HG03060 (cell line): ENCODE measurements around the gene RCHY1.
"Not testable (repeated sequence)": the region's sequence is repeated elsewhere in the genome, so short reads cannot be mapped to it uniquely, and the experiment has no call there.

Experiments used
- ATAC-seq: cut with Tn5 transposase; IDR thresholded peaks from one replicate; pipeline ENCODE4 v1.9.1; 2021; ENCODE audit warnings: low read depth, moderate number of reproducible peaks; ENCODE audit not compliant: unreplicated experiment

Gene RCHY1

DNA sequence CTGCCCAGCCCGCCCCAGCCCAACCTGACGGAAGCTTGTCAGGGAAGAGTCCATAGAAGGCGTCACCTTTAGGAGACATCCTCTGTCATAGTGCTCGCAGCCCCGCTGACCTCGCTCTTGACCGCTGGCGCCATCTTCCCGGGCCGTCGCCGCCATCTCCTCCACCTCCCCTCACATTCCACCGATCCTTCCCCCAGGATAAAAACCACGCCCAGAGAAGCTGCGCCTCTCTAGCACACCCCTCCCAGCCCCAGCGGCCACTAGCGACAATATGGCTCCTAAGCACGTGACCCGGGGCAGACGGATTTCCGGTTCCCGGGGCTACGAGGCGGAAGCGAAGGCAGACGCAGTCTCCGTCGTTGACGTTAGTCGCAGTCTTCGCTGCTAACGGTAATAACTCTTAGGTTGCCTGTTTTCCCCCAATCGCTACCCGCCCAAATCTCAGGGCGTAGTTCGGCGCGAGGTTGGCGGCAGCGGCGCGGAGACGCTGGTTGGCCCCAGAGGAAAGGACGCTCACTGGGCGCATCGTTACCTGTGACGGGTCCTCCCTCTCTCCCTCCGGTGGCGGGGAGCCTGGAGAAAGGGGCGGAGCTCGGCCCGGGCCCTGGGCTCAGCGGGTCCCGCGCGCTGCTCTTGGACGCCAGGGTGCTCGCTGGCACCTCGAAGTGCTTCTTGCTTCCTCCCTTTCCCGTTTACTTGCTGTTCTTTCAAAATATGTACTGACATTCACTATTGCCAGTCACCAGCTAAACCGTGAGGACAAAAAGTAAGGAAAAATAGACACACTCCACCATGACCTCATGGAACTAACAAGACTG is at the start of gene RCHY1, which contains the start of gene THAP6:
TSS of gene RCHY1 (minus strand) at position 273 of the 818 bp plus-strand sequence. CDS start at position 156, 117 bp downstream.
TSS of gene THAP6 (plus strand) at position 343 of the 818 bp plus-strand sequence. CDS start 980 bp downstream, outside the sequence.
- ATAC-seq: peak; percentile 93

DNA sequence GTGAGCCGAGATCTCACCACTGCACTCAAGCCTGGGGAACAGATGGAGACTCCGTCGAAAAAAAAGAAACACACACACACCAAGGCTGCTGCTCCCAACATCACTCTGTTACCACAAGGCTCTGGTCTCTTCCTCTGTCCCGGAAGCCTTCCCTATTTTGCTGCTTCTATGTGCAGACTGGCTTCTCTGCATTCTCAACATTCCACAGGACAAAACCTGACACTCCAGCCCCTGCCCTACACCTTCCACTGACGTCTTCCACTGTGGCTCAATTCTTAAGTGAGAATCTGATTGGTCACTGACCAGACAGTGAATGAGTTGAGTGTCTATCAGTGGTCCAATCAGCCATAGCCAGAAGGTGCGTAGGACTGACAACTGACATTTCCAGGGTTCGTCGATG is 47.6 kb upstream of the RCHY1 start:
- no peak for ATAC-seq

DNA sequence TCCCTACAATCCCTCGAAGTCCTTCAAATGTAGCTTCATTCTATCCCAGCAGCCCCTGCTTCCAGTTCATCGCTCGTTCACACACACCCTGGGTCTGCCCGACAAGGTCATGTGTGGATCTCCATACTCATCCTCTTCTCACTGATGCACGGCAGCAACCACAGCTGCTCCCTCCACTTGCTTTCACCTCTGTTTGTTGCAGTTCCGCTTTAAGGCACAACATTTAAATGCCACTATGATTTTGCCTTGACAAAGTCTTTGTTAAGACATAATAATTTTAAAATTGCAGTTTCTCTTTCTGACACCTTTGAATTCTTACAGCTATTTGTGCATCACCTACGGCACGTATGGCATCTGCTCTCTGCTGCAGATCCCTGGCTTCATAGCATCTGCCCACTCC is 43.5 kb upstream of the RCHY1 start:
- ATAC-seq: no peak

DNA sequence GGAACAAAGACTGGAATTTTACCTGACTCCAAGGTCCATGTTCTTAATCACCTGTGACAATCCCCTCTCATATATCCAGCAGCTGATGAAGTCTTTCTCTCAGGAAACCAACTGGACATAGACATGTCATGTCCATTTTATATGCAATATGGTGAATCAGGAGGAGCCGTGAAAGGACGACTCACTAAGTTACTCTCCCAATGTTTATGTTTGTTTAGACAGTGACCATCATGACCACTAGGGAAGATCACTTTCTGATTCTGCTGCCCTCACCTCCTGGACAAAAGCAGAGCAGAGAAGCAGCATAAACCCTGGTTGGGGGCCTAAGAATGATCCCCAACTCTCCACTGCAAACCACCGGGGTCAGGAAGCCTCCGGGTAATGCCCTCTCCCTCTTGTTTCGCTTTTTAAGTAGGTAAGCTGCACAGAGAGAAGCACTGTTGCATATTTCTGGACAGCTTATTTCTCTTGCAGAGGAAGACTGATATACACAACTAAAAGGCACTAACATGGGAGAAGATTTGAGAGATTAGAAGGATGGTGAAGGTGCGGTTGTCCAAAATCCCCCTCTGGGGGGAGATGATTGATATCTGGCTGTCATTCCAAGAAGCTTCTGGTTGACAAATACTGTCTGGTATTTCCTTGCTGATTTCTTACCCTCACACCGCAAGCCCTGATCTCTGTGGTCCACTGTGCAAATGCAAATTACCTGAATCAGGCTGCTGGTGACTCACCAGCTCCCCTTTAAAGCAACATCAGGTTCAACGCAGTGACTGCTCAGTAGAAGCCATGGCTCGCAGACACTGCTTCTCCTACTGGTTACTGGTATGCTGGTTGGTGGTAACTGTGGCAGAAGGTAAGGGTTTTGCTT is 41.3 kb upstream of the RCHY1 start, which contains the start of gene ODAPH:
TSS of gene ODAPH (plus strand) at position 773 of the 871 bp plus-strand sequence. CDS start at position 790, 17 bp downstream.
- ATAC-seq: peak; percentile 98

DNA sequence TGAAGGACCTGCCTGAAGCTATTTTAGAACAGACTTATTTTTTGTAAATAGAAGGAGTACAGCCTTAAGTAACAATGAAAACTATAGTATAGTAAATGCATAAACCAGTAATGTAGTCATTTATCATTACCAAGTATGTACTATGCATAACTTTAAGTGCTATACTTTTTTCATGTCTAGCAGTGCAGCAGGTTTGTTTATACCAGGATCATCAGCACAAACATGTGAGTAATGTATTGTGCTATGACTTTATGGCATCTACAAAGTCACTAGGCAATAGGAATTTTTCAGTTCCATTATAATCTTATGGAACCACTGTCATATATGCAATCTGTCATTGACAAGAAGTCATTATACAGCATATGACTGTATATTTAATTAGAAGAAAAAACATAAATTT is 38.2 kb upstream of the RCHY1 start:
- ATAC-seq: no peak

DNA sequence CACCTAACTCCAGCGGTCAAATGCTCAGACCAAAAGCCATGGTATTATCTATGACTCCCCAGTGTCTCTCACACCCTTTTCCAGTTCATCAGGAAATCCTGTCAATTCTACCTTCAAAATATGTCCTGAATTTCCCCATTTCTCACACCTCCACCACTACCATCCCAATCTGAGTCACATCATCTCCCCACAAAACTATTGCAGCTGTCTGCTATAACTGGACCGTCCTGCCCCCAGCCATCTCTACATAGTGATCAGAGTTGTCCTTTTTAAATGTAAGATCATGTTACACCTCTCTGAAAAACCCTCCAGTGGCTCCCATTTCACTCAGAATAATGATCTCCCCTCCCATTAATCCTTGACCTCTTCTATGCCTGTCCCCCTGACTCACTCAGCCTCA is 34.8 kb upstream of the RCHY1 start:
- ATAC-seq: no peak

DNA sequence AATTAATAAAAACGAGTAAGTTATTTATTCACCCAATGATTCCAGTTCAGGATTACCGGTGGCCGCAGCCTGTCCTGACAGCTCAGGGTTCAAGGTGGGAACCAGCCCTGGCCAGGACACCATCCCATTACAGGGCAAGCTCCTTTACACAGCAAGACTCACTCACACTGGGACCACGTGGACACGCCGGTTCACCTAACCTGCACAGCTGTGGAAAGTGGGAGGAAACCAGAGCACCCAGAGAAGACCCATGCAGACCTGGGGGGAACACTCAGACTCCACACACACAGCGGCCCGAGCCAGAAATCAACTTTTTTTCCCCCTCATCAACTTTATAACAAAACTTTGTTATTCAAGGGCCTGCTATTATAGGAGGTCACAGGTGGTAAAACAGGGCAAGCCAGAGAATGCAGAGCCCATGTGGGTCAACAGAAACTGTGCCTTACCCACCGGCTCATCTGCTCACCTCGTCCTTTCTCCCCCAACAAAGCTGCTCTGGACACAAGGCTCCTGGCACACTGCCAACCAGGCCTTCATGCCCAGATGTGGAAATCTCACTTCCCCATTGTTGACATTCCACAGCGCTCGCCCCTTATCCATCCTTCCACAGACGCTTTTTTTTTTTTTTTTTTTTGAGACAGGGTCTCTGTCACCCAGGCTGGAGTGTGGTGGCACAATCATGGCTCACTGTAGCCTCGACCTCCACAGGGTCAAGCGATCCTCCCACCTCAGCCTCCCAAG is 33.6 kb upstream of the RCHY1 start:
- no peak for ATAC-seq

DNA sequence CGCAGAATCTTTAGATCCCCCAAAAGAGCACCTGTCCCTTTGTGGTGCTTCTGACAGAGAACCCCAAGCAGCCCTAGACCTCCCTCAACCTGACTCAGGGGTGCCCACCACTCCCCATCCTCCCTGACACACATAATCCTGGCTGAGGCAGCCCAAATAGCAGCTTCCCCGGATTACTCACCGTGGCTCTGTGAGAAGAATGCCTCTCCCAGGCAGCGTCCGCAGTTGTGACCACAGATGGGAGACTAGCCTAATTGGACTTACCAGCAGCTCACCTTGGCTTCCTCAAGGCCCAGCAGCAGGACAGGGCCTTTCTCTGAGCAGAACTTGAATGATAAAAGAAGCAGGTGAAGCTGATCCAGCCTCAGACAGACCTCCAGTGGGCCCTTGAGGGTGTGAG is 31.3 kb upstream of the RCHY1 start:
- no peak for ATAC-seq

DNA sequence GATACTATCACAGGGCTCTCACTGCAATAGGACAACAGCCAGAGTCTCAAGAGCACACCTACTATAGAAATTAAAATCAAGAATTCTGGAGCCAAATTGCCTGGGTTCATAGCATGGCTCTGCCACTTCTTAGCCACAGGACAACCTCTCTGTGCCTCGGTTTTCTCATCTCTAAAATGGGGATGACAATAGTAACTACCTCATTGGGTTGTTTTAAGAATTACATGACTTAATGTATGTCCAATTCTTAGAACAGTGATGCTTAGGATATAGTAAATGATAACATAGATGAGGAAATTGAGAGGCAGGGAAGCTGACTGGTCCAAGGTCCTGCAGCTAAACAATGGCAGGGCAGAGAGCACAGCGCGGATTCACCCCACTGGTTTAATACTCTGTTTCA is 30.7 kb upstream of the RCHY1 start:
- no peak for ATAC-seq

DNA sequence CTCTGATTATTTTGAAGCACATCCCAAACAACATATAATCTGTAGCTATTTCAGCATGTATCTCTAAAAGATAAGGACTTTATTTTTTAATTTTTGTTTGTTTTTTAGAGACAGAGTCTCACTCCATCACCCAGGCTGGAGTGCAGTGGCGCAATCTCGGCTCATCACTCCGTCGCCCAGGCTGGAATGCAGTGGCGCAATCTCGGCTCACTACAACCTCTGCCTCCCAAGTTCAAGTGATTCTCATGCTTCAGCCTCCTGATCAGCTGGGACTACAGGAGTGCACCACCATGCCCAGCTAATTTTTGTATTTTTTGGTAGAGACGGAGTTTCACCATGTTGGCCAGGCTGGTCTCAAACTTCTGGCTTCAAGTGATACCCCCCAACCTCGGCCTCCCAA is 30.0 kb upstream of the RCHY1 start:
- ATAC-seq: not testable (repeated sequence)

DNA sequence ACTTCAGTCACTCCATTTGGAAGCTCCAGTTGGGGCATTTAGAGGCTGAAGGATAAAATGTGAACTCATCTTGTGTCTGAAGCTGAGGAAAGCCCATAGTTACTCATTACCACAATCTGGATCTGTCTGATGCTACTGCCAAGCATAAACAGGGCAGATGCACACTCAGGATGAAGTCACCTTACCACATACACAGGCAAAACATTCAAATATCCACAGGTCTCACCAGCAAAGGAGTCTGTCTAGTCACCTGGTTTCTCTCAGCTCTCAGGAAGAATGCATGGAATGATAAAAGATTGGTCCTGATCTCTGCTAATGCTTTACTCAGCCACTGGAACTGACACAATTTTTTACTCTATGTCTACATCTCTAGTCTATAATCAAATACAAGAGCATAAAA is 28.6 kb upstream of the RCHY1 start:
- ATAC-seq: no peak

DNA sequence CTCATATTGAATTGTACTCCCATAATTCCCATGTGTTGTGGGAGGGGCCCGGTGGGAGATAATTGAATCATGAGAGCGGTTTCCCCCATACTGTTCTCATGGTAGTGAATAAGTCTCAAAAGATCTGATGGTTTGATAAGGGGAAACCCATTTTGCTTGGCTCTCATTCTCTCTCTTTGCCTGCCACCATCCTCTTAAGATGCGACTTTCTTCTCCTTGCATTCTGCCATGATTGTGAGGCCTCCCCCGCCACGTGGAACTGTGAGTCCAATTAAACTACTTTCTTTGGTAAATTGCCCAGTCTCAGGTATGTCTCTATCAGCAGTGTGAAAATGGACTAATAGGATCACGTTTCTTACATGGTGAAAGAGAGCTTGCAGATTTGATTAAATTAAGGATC is 23.1 kb upstream of the RCHY1 start:
- ATAC-seq: not testable (repeated sequence)

DNA sequence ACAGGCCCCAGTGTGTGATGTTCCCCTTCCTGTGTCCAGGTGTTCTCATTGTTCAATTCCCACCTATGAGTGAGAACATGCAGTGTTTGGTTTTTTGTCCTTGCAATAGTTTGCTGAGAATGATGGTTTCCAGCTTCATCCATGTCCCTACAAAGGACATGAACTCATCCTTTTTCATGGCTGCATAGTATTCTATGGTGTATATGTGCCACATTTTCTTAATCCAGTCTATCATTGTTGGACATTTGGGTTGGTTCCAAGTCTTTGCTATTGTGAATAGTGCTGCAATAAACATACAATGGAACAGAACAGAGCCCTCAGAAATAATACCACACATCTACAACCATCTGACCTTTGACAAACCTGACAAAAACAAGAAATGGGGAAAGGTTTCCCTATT is 19.7 kb upstream of the RCHY1 start:
- ATAC-seq: not testable (repeated sequence)

DNA sequence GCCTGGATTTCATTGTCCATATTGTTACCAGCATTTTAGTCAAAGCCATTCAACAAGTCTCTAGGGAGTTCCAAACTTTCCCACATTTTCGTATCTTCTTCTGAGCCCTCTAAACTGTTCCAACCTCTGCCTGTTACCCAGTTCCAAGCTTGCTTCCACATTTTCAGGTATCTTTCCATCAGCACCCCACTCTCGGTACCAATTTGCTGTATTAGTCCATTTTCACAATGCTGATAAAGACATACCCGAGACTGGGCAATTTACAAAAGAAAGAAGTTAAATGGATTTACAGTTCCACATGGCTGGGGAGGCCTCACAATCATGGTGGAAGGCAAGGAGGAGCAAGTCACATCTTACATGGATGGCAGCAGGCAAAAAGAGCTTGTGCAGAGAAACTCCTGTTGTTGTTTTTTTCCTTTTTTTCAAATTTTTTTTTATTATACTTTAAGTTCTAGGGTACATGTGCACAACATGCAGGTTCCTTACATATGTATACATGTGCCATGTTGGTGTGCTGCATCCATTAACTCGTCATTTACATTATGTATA is 19.2 kb upstream of the RCHY1 start:
- ATAC-seq: not testable (repeated sequence)

DNA sequence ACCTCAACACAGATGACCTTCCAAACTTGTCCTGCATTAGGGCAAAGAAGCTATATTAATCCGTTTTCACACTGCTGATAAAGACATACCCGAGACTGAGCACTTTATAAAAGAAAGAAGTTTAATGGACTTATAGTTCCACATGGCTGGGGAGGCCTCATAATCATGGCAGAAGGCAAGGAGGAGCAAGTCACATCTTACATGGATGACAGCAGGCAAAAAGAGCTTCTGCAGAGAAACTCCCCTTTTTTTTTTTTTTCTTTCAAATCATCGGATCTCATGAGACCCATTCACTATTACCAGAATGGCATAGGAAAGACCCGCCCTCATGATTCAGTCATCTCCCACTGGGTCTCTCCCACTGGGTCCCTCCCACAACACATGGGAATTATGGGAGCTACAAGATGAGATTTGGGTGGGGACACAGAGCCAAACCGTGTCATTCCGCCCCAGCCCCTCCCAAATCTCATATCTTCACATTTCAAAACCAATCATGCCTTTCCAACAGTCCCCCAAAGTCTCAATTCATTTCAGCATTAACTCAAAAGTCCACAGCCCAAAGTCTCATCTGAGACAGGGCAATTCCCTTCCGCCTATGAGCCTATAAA is 17.4 kb upstream of the RCHY1 start:
- not testable (repeated sequence) for ATAC-seq

DNA sequence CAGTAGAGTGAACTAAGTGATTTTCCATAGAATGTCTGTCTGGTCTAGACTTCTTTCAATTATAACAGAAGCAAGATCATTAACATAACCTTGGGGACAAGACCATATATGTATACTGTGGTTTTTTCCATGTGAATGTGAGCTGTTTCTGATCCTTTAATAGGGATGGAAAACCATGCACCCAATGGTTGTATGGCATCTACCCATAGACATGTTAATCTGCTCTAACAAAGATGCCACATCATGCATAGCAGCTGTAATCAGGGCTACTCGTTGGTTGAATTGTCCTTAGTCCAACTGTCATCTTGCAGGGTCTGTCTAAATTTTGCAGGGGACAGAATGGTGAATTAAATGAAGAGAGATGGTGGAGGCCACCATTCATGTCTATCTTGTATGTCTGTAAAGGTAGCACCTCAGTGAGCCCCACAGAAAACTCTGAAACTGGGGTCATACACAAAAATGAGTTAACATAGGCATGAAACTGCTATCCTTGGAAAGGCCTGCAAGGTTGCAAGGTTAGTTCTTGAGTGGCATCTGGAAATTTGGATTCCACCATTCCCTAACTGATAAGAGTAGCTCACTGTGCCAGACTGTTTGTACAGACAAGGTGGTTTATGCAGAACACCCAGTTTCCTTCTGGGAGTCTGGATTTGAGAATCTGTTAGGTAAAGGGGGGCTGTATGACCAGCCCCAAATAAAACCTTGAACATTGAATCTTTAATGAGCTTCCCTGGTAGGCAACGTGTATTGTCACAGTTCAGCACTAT is 16.5 kb upstream of the RCHY1 start:
- ATAC-seq: no peak

DNA sequence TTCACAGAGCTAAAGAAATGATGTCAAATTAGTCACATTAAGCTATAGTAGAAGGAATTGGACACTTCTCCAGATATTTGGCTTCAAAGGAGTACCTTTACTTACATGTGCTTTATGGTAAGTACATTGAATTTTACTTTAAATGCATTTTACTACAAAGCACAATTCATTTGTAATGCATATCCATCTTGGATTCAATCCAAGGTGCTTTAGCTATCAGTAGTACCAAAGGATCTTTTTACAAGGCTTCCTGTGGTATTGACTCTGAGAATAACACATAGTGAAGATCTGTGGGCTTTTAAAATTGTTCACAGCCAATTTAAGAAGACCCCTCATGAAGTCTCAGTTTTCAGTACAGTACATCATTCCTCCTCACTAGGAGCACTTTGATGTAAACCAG is 13.3 kb upstream of the RCHY1 start:
- no peak for ATAC-seq

DNA sequence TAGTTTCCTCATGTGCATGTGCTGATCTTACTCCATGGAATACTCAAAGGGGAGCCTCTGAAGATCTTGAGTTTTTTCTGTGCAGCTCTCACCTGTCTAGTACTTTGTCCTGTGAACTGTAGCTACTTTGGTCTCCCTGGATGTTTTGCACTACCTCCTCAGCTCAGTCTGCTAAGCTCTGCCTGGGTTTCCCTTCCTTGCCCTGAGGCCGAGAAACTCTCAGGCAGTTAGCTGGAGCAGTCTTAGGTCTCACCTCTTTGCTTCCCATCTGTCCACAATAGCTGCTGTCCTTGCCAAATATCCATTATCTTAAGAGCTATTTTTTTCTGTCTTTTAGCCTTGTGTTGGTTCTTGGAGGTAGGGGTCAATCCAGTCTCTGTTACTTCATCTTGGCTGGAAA is 11.7 kb upstream of the RCHY1 start:
- no peak for ATAC-seq

DNA sequence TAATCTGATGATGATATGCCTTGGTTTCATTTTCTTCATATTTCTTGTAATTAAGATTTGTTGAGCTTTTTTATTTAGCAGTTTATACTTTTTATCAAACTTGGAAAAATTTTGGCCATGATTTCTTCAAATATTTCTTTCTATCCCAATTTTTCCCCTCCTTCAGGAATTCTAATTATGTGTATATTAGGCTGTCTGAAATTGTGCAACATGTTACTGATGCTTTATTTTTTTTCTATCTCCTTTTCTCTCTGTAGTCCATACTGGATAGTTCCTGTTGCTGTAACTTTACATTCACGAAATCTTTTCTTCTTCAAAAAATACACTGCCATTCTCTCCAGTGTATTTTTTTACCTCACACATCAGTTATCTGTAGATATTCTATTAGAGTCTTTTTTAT is 10.9 kb upstream of the RCHY1 start:
- ATAC-seq: no peak
